GM12892 (cell line): ENCODE results near the gene SLBP.

ENCODE experiments used
- POLR2A ChIP-seq: IDR thresholded peaks from 2 replicates; pipeline ENCODE4 v1.6.1; 2011; ENCODE audit warnings: low read depth, low read length, control low read depth
- POLR2AphosphoS5 ChIP-seq: IDR thresholded peaks from 2 replicates; pipeline ENCODE4 v1.6.1; 2011; ENCODE audit warnings: low read depth, low read length, control low read depth
- TAF1 ChIP-seq: IDR thresholded peaks from 2 replicates; pipeline ENCODE4 v1.6.1; 2011; ENCODE audit warnings: low read depth, mild to moderate bottlenecking, control low read depth, low read length, borderline replicate concordance

DNA sequence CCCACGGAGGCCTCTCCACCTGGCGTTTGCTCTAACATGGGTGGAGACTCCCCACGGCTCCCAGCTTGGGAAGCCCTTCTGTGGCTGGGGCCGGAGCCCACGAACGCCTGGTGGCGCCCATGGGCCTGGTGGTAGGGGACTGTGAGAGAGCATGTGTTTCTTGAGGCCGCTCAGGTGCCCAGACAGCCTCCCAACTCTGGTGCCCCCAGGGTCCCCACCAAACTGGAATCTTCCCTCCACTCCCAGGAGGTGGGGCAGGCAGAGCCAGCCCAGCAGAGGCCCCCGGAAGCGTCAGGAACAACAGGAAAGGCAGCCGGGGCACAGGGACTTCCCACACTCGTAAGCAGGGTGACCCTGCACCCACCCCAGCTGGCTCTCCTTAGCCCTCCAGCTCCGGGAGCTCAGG is 47.7 kb upstream of the SLBP start:
- no peak for TF ChIP-seq POLR2A
- TF ChIP-seq POLR2AphosphoS5: no peak
- no peak for TF ChIP-seq TAF1
